Measurements from ENCODE around the gene BTG2.

BTG2 gene

GRCh38 chr1:203346060-203346768 is 40.9 kb downstream of the BTG2 start:
- DNase-seq, result peak; percentile 17

GRCh38 chr1:203346769-203347102 is 41.4 kb downstream of the BTG2 start:
- no peak for DNase-seq

- no peak for DNase-seq
Measured at GRCh38 chr1:203349166-203349565, 43.8 kb downstream of the BTG2 start.

GRCh38 chr1:203349773-203350524 is 44.6 kb downstream of the BTG2 start:
- DNase-seq, result no peak

- no peak for DNase-seq
Measured at GRCh38 chr1:203351037-203351625, 45.8 kb downstream of the BTG2 start, which contains the start of gene FMOD. TSS of gene FMOD (minus strand) at chr1:203351122. CDS start at chr1:203348270, 2,852 bp downstream.

GRCh38 chr1:203353486-203353885 is 48.2 kb downstream of the BTG2 start:
- no peak for DNase-seq

GRCh38 chr1:203354246-203354645 is 48.9 kb downstream of the BTG2 start:
- DNase-seq, result no peak

- no peak for DNase-seq
Measured at GRCh38 chr1:203359010-203359571, 53.8 kb downstream of the BTG2 start.

All from DMS79 (cell line).